HG03095 (cell line): ENCODE data around the gene VPS4B.

ENCODE experiments used
- ATAC-seq: cut with Tn5 transposase; IDR thresholded peaks from one replicate; pipeline ENCODE4 v1.9.1; 2021; ENCODE audit warnings: moderate library complexity; ENCODE audit not compliant: unreplicated experiment

The VPS4B gene

DNA sequence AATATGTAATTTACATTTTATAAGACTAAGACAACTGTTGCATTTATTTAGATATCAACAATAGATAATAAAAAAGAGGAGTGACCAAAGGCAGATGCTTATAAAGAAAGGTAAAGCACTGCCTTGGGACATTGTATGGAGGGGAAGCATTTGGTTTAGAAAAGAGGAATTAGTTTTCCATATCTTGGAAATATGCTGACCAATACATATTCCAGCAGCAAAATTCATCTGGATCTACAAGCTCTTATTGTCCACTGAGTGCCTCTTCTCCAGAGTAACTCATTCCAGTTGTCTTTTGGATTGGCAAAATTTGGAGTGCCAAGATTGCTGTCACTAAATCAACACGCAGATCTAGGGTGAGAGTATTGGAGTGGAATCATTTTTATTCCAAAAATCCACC, 8.9 kb upstream of the VPS4B start:
- no peak for ATAC-seq

DNA sequence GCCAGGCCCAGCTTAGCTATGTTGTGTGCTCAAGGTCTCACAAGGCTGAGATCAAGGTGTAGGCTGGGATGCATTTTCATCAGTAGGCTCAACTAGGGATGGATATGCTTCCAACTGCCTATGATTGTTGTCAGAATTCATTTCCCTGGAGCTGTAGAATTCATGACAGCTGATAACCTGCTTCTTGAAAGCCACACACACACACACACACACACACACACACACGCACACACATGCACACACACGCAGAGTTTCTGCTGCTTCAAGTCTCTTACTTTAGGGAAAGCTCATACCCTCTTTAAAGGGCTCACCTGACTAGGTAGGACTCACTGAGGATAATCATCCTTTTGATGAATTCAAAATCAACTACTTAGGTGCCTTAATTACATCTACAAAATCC, 8.2 kb upstream of the VPS4B start:
- ATAC-seq = no peak

DNA sequence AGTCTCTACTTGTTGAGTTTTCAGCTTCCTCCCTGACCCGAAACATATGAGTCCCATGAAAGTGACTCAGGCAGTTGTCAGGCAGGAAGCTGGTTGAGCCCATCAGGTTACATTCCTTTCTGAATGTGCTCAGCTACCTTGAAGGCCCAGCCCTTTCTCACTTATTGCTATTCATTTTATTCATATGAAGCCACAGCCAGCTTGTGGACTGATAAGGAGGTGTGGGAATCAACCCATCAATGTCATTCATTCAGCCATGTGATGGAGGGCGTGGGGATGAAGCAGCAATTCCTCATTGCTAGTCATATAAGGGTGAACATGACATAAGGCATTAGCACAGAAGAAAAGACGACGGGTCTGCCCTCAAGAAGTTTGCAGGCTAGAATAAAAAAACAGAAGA, 5.3 kb upstream of the VPS4B start:
- ATAC-seq = no peak

DNA sequence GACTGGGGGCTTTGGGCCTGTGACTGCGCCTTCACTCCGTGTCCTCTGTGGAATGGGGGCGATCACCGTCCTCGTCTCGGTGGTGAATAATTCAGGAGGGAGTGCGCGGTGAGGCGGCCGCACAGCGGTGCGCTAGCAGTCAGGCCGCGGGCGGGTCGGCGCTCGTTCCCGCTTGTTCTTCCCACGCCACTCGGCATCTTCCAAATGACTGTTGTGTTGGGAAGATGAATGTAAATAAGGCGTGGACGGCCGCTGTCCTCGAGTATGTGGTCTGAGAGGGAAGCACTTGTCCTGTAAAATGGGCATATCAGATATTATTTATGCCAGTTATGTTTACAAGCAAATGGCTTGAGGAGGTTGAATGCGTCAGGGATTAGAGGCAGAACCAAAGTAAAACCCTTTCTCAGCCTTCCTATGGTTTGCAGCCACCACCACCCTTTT, 608 bp upstream of the VPS4B start:
- peak; percentile 27 for ATAC-seq

DNA sequence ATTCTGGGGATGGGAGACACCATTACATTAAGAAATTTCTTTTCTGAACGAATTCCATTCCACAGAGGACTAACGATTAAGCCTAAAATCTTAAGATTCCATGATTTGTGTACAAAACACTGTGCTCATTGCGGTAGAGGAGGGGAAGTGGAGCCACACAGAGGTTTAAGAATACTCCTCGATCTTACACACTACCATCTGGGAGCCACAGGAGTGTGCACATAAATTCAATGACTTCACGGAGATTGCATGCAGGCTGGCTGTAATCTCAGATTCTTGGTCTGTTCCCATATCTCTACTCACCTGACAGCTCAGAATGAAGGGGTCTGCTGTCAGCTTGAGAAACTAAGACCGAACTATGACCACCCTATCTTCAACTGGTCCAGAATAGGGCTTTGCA, 762 bp downstream of the VPS4B start:
- ATAC-seq = no peak

DNA sequence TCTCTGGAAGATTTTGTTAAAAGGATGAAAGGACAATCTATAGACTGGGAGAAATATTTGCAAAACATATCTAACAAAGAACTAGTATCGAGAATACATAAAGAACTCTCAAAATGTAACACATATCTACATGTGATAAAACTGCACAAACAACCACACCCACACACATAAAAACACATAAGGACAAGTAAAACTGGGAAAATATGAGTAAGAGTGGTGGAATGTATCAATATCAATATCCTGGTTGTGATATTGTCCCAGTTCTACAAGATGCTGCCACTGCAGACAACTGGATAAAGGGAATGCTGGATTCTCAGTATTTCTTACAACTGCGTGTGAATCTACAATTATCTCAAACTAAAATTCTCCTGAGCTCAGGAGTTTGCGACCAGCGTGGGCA, 9.3 kb downstream of the VPS4B start:
- no peak for ATAC-seq

DNA sequence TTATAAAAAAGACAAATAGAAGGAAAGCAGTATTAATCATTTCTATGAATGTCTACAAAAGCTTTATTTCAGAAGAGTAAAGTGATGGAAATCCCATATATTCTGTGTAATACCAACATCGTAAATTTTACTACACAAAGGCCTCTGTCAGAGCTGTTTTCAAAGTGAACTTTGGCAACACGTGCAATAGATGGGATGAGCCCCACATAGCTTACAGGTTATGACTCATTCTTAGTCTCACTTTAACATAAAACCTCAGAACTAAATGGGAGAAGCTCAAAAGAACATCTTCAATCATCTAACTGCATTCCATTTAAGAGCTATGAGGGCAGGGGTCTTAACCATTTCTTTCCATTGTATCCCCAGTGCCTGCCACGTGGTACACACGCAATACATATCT, 11.5 kb downstream of the VPS4B start:
- ATAC-seq = no peak

DNA sequence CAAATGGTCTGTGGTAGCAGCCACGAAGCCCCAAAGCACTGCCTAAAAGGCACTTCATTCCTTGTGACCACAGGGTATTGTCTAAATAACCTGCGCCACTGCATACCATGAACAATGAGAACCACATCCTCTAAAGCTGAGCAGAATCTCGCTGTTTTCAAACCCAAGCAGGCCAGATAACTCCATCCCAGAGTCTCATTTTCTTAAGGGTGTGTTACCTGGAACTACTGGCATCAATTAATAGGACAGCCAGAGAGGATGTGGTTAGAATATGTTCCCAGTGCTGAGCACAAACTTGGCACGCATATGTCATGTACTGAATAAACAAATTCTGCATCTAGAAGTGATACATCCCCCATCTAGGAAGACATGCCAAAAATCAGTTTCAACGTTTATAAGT, 13.0 kb downstream of the VPS4B start:
- no peak for ATAC-seq

DNA sequence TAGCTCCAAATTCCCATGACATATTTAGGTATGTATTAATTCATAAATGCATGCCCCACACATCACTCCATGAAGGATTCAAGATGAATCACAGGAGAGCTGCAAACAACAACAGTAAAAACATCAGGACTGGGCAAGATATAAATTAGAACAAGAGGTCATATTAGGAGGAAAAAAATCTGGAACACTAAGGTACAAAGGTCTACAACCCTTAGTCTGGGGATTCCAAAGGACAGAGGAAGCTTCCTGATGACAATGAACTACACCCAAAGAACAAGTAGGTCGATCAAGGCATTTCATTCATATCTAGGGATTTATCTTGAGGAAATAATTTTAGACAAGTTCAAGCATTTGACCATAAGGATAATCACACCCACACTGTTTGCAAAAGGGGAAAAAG, 14.5 kb downstream of the VPS4B start:
- ATAC-seq = no peak

DNA sequence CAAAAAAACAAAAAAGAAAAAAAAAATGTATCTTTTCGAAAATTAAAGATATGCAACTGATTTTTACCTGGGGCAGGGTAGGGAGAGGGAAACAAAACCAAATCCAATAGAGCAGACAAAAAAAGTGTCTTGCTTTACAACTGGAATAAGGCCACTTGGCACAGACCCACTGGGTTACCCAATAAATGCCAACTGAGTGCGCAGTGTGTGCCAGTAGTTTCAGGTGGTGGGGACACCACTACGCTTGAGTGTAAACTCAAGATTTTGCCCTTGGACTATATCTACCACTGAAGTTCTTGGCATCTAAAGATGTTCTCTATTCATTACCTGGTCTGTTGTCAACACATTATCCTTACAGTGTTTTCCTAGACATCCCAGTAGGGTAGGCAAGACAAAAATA, 16.3 kb downstream of the VPS4B start:
- no peak for ATAC-seq

DNA sequence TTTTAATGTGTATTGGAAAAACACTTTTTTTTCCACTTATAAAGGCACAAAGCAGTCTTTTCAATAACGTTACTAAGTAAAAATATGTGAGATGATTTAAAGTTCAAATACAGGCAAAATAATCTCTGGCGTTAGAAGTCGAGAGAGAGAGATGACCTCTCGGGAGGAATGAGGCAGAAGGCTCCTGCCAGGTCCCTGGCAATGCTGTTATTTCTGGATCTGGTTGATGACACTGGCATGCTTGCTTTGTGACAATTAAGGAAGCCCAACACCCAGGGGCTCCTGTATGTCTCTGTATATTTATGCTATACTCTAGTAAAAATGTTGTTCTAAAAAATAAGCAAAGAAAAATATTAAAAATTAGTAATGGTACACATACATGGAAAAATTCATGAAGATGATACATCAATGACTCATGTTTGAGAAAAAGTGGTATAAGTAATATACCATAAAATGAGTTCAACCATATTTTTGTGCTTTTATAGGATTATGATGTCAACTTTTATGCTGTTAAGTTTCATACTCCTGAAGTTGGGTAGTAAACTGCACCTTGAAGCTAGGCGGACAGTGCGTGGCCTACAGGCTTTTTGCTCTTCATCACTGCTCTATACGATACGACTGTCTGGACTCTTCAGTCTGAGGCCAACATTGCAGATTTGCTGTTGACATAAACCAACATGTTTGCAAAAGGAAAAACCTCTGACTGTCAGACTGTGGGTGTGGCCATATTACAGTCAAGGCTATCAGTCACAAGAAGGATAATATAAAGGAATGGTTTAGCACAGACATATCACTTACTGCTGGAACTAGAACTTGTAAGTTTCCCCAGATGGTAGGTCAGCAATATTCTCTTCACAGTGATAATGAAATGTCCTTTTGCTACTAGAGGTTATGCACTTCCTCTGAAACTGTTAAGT, 19.8 kb downstream of the VPS4B start:
- ATAC-seq = no peak

DNA sequence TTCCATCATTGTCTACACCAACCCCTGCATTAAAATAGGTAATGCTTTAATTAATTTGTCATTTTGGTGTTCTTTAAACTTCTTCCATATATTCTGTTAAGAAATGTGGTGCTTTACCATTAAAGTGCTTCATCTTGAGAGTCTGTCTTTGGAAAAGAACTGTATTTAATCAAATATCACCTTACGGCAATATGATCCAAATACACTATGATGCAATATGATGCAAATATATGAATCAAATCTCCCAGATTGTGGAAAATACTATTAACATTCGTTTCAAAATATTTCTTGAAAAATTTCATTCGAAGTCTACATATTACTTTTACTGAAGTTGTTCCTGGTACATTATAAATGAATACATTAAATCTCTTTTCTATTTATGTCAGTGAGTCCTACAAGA, 23.0 kb downstream of the VPS4B start:
- ATAC-seq = no peak

DNA sequence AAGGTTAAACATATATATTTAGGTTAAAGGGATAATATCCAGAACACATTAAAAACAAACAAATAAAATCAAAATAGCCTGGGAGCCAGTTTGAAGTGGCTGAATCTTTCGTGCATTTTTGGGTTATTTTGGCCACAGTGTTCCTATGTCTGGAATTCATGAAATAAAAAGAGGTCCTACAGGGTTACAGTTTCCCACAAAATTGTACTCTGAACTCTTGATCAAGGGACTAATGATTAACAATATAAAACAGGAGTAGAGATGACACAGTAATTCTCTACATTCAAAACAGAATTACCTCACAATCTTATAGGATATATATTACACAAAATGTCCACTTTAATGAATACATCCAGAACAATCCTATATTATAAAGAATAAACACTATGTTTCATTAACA, 24.9 kb downstream of the VPS4B start:
- ATAC-seq = no peak

DNA sequence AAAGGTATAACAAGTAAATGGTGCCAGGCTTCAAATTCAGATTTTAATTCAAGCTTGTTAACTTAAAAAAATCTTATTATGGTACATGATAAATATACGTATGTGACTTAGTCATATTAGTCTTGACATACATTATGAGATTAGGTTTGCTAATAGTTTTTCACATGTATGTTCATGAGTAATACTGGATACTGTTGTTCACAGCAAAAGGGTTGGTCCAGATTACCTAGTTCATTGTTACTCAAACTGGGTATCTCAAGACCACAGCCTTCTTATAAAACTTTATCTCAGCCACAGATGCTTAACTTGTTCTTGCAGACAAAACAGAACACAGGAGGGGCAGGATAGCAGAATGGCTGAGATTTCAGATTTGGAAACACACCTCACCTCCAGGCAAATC, 26.8 kb downstream of the VPS4B start:
- no peak for ATAC-seq

DNA sequence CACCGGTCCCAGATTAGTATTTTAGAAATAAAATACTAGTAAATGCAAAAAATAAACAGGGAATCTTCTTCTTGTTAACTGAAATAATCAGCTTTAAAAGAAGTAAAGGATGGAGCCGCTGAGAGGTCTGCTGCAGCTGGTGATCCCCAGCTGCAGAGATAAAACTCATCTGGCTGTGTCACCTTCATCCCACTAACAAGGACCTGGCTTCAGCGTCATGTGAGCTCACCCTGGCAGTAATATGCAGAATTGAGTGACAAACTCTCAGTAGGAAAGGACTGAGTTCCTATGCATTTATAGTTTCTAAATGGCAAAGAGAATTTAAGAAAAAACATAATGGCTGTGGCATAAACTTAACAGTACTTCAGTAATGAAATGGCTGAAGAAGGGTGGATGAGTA, 27.3 kb downstream of the VPS4B start:
- ATAC-seq = no peak

DNA sequence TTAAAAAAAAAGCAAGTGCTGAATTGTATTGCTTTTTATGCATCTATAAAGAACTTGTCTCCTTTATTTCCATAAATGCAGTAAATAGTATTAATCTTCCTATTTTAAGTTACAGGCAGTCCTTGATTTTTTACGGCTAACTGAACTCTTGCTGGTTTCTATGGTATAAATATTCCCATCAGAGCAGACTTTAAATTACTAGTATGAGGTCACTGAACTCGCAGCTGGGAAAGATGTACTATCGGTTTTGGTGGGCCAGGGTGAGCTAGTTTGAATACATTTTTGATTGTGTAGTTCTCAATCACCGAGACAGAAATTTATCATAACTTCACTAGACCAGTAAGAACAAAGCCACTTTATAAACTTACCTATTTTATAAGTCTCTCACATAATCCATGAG, 34.4 kb downstream of the VPS4B start:
- no peak for ATAC-seq

DNA sequence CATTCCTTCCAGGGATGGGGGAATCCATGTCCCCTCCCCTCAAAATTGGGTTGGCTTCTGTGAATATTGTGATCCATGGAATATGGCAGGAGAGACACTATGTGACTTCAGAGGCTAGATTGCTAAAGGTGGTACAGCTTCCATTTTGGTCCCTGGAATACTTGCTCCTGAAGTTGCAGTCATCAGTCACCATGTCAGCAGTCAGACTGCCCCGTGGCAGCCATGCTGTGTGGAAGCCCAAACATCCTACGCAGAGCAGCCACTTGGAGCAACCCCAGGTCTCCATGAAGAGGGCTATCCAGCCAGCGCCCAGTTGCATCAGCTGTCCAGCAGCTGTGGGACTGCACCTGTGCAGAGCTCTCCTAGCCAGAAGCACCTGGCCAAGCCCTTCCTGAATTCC, 39.4 kb downstream of the VPS4B start:
- no peak for ATAC-seq

DNA sequence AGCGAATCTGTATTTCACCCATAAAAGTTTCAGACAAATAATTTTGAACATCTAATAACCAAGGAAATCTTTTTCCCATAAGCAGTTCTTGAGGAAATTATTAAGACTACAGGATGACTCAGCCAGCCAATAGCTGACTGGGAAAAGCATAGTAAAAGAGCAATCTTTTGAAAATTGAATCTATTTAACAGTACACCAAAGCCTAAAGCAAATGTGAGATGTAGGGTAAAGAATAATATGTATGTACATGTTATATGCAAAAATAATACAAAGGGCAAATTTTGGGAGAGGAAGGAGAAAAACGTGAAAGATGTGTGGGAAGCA, 42.7 kb downstream of the VPS4B start:
- ATAC-seq = no peak

DNA sequence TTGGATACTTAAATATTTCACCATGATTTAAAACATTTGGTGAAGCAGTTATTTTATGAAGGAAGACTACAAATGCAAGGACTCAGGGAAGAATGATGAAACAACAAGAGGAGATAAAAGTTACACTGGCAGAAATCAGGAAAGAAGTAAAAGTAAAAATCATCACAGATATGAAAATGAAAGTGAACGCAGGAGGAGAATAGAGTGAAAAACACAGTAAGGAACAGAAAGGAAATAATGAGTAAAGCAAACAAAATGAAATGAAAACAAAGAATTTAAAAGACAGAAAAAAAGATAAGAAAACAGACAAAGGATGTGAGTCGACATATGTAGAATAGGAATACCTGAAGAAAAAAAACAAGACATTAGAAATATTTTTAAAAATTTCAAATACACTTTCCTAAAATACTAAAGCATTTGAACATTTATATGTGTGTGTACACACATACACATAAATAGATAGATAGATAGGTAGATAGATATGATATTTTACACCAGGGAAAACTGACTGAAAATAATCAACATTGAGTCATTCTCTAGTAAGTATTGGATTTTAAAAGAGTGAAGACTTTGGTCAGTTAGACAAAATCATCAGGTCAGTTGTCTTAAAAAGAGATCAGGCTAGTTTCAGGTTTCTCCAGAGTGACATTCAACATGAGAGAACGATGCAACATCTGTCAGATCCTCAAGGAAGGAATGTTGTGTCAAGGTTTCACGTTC, 43.2 kb downstream of the VPS4B start:
- ATAC-seq = no peak

DNA sequence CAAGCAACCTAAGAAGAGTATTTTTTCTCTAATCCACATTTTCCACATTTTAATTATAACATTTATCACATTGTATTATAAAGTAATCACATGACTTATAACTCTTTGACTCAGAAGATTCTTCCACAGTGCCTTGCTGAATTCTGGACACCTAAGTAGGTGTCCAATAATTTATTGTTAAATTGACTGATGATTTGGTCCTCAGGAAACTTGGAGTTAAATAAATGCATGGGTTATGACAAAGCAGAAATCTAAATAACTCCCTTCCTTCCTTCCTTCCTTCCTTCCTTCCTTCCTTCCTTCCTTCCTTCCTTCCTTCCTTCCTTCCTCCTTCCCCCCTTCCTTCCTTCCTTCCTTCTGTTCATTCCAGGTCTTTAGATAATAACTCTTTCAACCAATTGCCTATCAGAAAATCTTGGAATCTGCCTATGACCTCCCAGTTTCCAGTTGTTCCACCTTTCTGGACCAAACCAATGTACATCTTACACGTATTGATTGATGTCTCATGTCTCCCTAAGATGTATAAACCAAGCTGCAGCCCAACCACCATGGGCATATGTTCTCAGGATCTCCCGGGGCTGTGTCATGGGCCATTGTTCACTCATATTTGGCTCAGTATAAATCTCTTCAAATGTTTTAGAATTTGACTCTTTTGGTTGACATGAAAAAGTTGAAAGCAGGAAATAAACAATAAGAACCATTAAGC, 44.8 kb downstream of the VPS4B start:
- no peak for ATAC-seq

DNA sequence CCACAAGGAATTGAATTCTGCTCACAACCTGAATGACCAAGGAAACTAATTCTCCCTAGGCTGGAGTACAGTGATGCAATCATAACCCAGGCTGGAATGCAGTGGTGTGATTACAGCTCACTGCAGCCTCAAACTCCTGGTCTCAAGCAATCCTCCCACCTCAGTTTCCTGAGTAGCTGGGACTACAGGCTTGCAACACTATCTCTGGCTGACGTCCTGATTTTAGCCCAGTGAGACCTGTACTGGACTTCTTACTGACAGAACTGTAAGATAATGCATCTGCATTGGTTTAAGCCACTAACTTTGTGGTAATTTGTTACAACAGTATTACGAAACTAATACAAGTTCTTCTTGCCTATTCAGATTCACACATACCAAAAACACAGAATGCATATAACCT, 45.7 kb downstream of the VPS4B start:
- ATAC-seq = no peak

DNA sequence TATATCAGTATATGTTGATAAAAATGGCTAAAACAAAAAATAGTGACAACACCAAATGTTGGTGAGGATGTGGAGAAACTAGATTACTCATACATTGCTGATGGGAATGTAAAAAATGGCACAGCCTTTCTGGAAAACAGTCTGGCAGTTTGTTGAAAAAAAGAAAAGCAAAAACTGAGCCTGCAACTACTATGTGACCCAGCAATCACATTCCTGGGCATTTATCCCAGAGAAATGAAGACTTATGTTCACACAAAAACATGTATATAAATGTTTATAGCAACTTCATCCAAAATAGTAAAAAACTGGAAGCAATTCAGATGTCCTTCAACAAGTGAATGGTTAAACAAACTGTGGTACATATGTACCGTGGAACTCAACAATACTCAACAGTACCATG, 47.7 kb downstream of the VPS4B start:
- ATAC-seq = no peak
